PC-3 (cell line): ENCODE data around the gene CDX4.

Source experiments
- CTCF ChIP-seq: fragments of 300-600 bp; sonication (generic); conservative IDR thresholded peaks from 2 replicates; pipeline ENCODE4 v1.5.1; 2017; ENCODE audit warnings: antibody characterized with exemption, low read depth, mild to moderate bottlenecking, low read length
- EZH2 ChIP-seq: fragments of 300-600 bp; sonication (generic); IDR thresholded peaks from one replicate; pipeline ENCODE4 v1.6.1; 2017; ENCODE audit warnings: antibody characterized with exemption, mild to moderate bottlenecking, low read length; ENCODE audit not compliant: unreplicated experiment

- TF ChIP-seq CTCF (no peak), EZH2 (no peak)
Observed at GRCh38 chrX:73447311-73447794, 500 bp downstream of the CDX4 start.
